ACHN (cell line): ENCODE measurements around the gene CHD3.
A peak's percentile ranks its signal among the peaks of the same experiment; 100 is the strongest.

Experiments
- DNase-seq: peaks from one replicate; pipeline ENCODE4 v3.0.0-alpha.2; 2015
- in situ Hi-C: cut with HindIII; loops from 2 replicates; pipeline ENCODE4 v1.10.0; 2017; ENCODE audit warnings: low sequenced_read_pairs, low pct_ligation_motif_present, low pct_unique_long_range_greater_than_20kb

Gene CHD3

GRCh38 chr17:7888184-7888920, at the start of gene CHD3:
Gene CHD3 (plus strand): TSS chr17:7888789. CDS start chr17:7889001, 212 bp downstream.
- DNase-seq: no peak
- in situ Hi-C loops: no loop called here

DNA sequence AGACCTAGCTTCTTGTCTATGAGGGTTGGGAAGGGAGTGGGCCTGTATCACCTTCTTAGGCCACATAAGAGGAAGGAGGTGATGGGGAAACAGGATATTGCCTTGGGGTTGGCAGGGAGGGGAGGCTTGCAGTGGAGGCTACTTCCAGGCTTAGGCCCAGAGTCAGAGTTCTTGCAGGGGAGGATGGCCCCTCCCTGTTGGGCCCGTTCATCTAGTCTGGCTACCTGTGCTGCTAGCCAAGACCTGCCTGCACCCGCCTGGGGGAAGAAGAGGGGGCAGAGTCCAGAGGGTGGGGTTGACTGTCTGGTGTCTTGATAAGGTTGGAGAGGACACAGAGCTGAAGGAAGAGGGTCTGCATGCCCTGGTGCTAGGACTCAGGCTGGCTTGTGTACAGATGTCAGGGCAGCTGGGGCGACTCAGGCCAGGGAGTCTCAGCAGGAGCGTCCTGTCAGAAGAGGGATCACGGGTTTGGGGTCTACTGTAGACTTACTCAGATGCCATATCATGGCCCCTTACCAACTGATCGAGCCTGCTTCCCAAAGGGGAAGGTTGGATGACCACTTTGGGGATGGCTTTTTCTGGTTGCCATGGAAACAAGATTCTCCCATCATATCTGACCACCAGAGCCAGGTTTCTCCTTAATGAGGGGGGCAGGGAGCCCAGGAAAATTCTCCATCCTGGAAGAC, 49.3 kb upstream of the CHD3 start:
- DNase-seq: no peak
- in situ Hi-C loops: no loop called here

- no peak for DNase-seq
- in situ Hi-C loops: no loop called here
Observed at GRCh38 chr17:7839876-7840261, 48.7 kb upstream of the CHD3 start.

DNA sequence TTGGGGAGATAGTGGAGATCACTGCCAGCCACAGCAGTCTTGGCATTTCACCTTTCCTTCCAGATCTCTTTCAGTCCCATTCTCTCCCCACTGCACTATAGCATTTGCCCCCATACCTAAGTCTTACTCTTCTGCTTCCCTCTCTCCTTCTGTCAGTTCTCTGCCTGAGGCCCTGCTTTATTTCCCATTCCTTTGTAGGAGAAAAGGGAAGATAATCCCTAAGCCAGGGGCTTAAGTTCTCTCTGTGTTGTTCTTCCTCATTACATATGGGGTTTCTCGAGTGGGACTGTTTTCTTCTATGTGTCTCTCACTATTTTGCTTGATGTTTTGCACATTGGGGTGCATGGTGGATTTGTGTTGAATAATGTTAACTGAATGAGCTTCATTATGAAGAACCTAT, 48.1 kb upstream of the CHD3 start:
- in situ Hi-C loops: no loop called here
- DNase-seq: no peak

- no peak for DNase-seq
- in situ Hi-C loops: no loop called here
Observed at GRCh38 chr17:7840875-7841274, 47.7 kb upstream of the CHD3 start.

DNA sequence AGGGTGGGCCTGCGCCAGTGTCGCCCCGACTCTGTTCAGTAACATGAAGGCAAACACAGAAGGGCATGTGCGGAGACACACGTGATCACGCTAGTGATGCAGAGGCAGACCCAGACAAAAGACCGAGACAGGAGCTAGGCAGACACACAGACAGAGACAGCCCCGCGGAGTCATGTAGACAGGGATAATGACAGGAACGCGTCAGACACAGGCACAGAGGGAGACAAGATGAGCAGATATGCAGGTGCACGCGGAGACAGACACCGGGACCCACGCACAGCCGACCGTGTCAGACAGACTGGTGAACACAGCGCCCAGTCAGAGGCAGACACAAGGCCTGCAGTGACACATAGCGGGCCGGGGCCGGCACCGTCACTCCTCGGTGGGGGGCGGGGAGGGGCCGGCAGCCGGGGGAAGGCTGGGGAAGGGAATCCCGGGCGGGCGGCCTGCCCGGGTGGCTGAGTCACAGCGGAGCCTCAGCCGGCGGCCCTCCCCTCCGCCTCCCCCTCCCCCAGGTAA, 47.1 kb upstream of the CHD3 start:
- in situ Hi-C loops: no loop called here
- DNase-seq: peak; percentile 88

DNA sequence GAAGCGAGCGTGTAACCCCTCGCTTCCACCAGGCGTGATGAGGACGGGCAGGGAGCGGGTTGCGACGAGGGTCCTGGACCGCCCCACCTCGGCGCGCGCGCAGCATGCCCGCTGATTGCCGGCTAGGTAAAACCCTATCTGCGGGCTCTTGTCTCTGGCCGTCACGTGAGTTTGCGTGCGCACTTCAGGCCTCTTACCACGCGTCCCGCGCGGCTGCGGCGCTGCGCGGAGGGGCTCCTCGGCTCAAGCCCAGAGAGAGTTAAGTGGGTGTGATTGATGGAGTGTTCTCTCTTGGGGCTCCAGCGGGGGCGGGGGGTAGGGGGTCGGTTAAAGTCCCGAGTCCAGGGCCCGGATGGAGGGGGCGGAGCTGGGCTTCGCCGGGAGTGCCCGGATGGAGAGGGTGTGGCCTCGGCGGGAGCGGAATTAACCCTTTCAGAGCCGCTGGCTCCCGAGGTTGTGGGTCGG, 46.6 kb upstream of the CHD3 start:
- in situ Hi-C loops: no loop called here
- peak; percentile 92 for DNase-seq

DNA sequence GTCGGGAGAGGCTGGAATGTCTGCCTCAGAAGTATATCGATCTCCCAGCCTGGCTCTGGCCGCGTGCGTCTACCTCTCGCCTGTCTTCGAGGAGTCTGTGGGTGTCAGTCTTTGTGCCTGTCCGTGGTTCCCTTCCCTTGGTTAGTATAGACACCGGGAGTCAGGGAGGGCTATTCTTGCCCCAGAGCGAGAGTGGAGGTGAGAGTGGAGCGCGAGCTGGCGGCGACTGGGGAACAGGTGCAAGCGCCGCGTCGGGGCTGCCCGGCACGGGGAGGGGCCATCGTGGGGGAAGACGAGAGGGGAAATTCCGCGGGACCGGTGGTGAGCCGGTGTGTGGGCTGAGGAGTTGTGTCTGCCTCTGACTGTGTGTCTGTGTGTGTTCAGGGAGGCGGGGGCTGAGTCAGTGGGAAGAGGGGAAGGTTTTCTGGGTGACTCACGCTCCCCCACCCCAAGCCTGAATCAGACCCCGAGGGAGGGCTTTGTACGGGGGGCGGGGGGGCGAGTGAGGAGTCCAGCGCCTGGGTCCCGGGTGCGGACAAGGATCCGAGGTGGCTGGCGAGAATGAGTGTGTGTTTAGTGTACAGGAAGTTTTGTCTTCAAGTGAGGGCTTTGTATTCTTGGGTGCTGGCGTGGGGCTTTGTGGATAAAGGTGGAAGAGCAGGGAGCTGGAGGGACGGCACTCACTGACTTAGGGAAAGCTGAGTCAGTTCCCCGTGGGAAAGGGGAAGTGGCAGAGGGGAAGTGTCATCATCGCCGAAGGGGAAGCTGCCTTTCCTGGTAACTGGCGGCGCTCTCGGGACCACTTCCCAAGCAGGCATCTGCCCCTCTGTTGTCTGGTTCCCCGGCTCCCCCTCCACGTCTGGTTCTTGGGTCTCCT, 46.0 kb upstream of the CHD3 start:
- in situ Hi-C loops: no loop called here
- DNase-seq: peak; percentile 89

DNA sequence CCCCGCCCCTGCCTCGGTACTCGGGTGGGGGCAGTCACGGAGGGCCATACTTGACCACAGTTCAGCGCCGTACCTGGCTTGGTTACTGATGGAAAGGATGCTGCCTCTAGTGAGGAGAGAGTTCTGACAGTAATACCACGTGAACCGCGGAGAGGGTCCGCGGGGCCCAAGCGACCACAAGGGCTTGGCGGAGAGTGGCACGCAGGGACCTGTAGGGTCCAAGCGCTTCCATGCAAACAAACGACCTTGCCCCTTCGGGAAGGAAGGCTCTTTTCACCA, 45.4 kb upstream of the CHD3 start:
- in situ Hi-C loops: no loop called here
- DNase-seq: no peak

DNA sequence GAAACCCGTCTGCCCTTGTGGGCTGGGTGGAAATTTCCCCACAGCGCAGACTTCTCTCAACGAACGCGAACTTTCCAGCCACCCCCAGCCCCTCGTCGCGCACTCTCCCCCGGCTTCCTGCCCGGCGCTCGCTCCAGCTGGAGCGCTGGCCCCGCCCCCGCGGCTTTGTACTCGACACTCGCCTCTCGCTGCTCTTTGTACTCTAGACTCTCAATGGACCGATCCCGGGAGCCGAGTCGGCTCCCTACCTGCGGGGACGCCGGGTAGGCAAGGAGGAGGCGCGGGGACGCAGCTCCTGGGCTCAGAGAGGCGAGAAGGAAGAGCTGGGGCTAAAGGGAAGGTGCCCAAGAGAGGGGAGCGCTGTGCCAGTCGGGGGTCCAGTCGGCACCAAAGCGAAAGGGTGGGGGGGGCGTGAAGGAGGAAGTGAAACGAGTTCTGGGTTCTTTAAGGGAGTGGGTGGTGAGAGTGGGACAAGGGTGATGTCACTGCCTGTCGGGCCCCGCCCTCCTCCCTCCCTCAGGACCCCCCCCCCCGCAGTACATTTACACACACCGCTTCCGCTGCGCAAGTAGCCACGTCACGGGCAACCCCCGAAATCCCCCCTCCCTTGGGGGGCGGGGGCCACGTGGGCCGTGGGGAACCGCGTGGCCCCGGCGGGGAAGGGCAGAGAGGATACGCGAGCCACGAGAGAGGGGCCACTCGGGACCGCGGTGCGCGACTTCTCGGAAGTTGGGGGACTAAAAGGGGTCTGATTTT, 44.9 kb upstream of the CHD3 start:
- DNase-seq: peak; percentile 87
- in situ Hi-C loops: no loop called here

DNA sequence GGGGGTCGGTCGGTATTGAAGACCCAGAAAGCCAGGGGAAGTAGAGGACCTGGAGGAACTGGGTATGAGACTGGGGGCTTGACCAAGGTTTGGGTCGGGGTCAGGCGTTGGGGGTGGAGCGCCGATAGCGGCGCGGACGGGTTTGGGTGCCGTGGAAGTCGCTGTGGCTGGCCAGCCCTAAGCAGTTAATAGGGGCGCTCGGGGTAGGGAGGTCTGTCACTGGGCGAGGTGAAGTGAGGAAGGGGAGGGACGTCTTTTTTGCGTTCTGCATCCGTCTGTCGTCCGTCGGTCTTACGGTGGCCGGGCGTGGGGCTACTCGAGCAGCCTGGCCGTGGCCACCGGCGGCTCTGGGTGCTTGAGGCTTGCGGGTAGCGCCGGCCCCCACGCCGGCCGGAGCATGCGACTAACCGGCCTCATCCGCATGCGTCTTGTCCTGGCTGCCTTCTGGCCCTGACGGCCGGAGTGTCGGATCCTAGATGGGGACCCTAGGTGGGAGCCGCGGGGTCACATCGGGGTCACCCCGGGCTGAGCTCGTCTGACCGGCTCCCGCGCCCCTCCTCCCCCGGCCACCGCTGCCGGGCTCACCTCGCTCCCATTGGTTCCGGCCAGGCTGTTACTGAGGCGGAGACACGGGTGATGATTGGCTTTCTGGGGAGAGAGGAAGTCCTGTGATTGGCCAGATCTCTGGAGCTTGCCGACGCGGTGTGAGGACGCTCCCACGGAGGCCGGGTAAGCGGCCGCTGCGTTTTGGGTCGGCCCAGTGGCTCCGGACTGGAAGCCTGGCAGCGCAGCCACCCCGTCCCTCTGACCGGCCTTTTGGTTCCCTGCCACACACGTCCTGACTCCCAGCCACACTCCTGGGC, 44.1 kb upstream of the CHD3 start:
- in situ Hi-C loops: no loop called here
- peak; percentile 97 for DNase-seq

- in situ Hi-C loops: no loop called here
Observed at GRCh38 chr17:7845359-7846062, 43.1 kb upstream of the CHD3 start.

GRCh38 chr17:7846063-7846735, 42.4 kb upstream of the CHD3 start:
- DNase-seq: no peak
- in situ Hi-C loops: no loop called here

More at GRCh38 chr17:7845359-7846062, 43.1 kb upstream of the CHD3 start:
- DNase-seq: no peak

GRCh38 chr17:7846765-7847661, 41.6 kb upstream of the CHD3 start:
- in situ Hi-C loops: no loop called here

DNA sequence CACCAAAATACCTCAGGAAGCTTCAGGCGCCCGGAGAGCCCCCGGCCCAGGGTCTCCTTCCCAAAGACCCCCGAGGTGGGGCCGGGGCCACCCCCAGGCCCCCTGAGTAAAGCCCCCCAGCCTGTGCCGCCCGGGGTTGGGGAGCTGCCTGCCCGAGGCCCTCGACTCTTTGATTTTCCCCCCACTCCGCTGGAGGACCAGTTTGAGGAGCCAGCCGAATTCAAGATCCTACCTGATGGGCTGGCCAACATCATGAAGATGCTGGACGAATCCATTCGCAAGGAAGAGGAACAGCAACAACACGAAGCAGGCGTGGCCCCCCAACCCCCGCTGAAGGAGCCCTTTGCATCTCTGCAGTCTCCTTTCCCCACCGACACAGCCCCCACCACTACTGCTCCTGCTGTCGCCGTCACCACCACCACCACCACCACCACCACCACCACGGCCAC, 40.4 kb upstream of the CHD3 start:
- no peak for DNase-seq
- in situ Hi-C loops: no loop called here

More at GRCh38 chr17:7846765-7847661, 41.6 kb upstream of the CHD3 start:
- no peak for DNase-seq

DNA sequence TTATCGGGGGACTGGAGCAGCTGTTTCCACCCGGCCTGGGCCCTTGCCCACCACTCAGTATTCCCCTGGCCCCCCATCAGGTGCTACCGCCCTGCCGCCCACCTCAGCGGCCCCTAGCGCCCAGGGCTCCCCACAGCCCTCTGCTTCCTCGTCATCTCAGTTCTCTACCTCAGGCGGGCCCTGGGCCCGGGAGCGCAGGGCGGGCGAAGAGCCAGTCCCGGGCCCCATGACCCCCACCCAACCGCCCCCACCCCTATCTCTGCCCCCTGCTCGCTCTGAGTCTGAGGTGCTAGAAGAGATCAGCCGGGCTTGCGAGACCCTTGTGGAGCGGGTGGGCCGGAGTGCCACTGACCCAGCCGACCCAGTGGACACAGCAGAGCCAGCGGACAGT, 39.9 kb upstream of the CHD3 start:
- DNase-seq: no peak
- in situ Hi-C loops: no loop called here
